Fibroblast of lung (primary cell): ENCODE measurements around the gene EFNA1. TPM values are rescaled to one million over a fixed set of nuclear protein-coding genes. Genes with fewer than 3 reads are reported as not detected.

ENCODE experiments used
- DNase-seq, 2 donors: peaks; one replicate each; pipeline versions ENCODE4 v3.0.0 to v3.0.0-alpha.2; 2010; ENCODE audit warnings: low read depth in 2 of 2
- H2AFZ ChIP-seq: 2 replicates; pipeline ENCODE4 v1.5.1; 2012; ENCODE audit warnings: low read length, control low read depth, inconsistent platforms
- H3K27ac ChIP-seq: 2 replicates; pipeline ENCODE4 v1.5.1; 2011; ENCODE audit warnings: low read length, control low read depth; ENCODE audit not compliant: insufficient read depth
- H3K27me3 ChIP-seq: 2 replicates; pipeline ENCODE4 v1.5.1; 2011; ENCODE audit warnings: mild to moderate bottlenecking, low read length; ENCODE audit not compliant: control insufficient read depth, insufficient read depth
- H3K36me3 ChIP-seq: 2 replicates; pipeline ENCODE4 v1.5.1; 2011; ENCODE audit warnings: low read length; ENCODE audit not compliant: control insufficient read depth, insufficient read depth
- H3K4me1 ChIP-seq: 2 replicates; pipeline ENCODE4 v1.5.1; 2011; ENCODE audit warnings: low read length; ENCODE audit not compliant: control insufficient read depth, insufficient read depth; ENCODE audit errors: extremely low read depth
- H3K4me2 ChIP-seq: 2 replicates; pipeline ENCODE4 v1.5.1; 2011; ENCODE audit warnings: low read length, control low read depth; ENCODE audit not compliant: insufficient read depth; ENCODE audit errors: extremely low read depth
- H3K4me3 ChIP-seq, 4 experiments: fragments of 200-600 bp in 1 of 4; sonication (generic) in 1 of 4; replicated peaks in 1 of 4; 2 replicates each; pipeline ENCODE4 v1.5.1; 2011 to 2016; ENCODE audit warnings: low read length in 4 of 4, low read depth in 3 of 4, mild to moderate bottlenecking in 3 of 4, control low read depth in 2 of 4, inconsistent platforms in 1 of 4, mixed read lengths in 1 of 4; ENCODE audit not compliant: insufficient read depth in 1 of 4; ENCODE audit errors: control extremely low read depth in 1 of 4
- H3K79me2 ChIP-seq: 2 replicates; pipeline ENCODE4 v1.5.1; 2012; ENCODE audit warnings: mild to moderate bottlenecking, low read length, inconsistent platforms; ENCODE audit not compliant: control insufficient read depth, insufficient read depth
- H3K9ac ChIP-seq: 2 replicates; pipeline ENCODE4 v1.5.1; 2011; ENCODE audit warnings: mild to moderate bottlenecking, low read length, control low read depth; ENCODE audit not compliant: insufficient read depth
- H3K9me3 ChIP-seq: 2 replicates; pipeline ENCODE4 v1.5.1; 2012; ENCODE audit warnings: low read depth, low read length; ENCODE audit not compliant: control insufficient read depth, insufficient read depth
- H4K20me1 ChIP-seq: 2 replicates; pipeline ENCODE4 v1.5.1; 2011; ENCODE audit warnings: low read length; ENCODE audit not compliant: control insufficient read depth, insufficient read depth; ENCODE audit errors: extremely low read depth
- CTCF ChIP-seq, 2 donors: IDR thresholded peaks in 1 of 2; conservative IDR thresholded peaks in 1 of 2; 1 replicate in 1 of 2; 2 replicates in 1 of 2; pipeline ENCODE4 v1.5.1; 2011 to 2012; ENCODE audit warnings: low read length in 2 of 2, control low read depth in 1 of 2, inconsistent platforms in 1 of 2, low read depth in 1 of 2, mild to moderate bottlenecking in 1 of 2
- EZH2 ChIP-seq: IDR thresholded peaks from 2 replicates; pipeline ENCODE4 v1.5.1; 2012; ENCODE audit warnings: low read length, control low read depth, mild to moderate bottlenecking; ENCODE audit errors: missing control alignments
- polyA plus RNA-seq, 2 donors: library from polyadenylated mRNA; depleted of rRNA in 1 of 2; stranded (reverse) in 1 of 2; unstranded in 1 of 2; fragments of >200 nt; gene quantifications; 2 replicates each; pipeline ENCODE4 v1.2.1, GENCODE V29; 2011 to 2012; ENCODE audit warnings: missing spikeins in 1 of 2
- total RNA-seq: library from RNA; depleted of rRNA; stranded (reverse); fragments of >200 nt; gene quantifications from 2 replicates; pipeline ENCODE4 v1.2.1, GENCODE V29; 2014

EFNA1 gene
- total and polyA plus RNA-seq, 2 donors (not counting 1 experiment from before 2014, with no cell fraction given), result 0.07 TPM; not detected in 1

- Histone ChIP-seq H3K27me3 (peaks cover 3% of the 10 kb centered on the region), H3K4me1 (peaks cover 8% of the 10 kb centered on the region), H3K4me2 (no peak overlapping the region), H4K20me1 (no peaks in the 10 kb centered on the region), H3K27ac (no peak overlapping the region), H3K79me2 (peaks cover 11% of the 10 kb centered on the region), H3K9me3 (no peaks in the 10 kb centered on the region), H3K9ac (no peak overlapping the region), H2AFZ (no peak overlapping the region), H3K36me3 (peaks cover 2% of the 10 kb centered on the region), H3K4me3 (no peak overlapping the region)
- no peak for TF ChIP-seq CTCF (conservative IDR thresholded peaks at IDR 0.05 in 1 of 2, IDR thresholded peaks at IDR 0.05 in 1 of 2; ENCODE audit: low read depth in 1 of 2, low read length in 2 of 2)
- TF ChIP-seq EZH2, result no peak
- no peak for DNase-seq
Observed at GRCh38 chr1:155168456-155169210, 41.0 kb downstream of the EFNA1 start.

- Histone ChIP-seq H3K27ac (no peak overlapping the region), H3K27me3 (peaks cover 3% of the 10 kb centered on the region), H3K4me2 (no peak overlapping the region), H3K9me3 (no peaks in the 10 kb centered on the region), H4K20me1 (no peaks in the 10 kb centered on the region), H3K9ac (no peak overlapping the region), H3K4me1 (peaks cover 8% of the 10 kb centered on the region), H3K36me3 (peaks cover 2% of the 10 kb centered on the region), H2AFZ (no peak overlapping the region), H3K79me2 (peaks cover 11% of the 10 kb centered on the region), H3K4me3 (no peak overlapping the region)
- TF ChIP-seq EZH2, result no peak
- no peak for TF ChIP-seq CTCF (conservative IDR thresholded peaks at IDR 0.05 in 1 of 2, IDR thresholded peaks at IDR 0.05 in 1 of 2; ENCODE audit: low read depth in 1 of 2, low read length in 2 of 2)
- no peak for DNase-seq
Observed at GRCh38 chr1:155169541-155169940, 41.9 kb downstream of the EFNA1 start.

DNA sequence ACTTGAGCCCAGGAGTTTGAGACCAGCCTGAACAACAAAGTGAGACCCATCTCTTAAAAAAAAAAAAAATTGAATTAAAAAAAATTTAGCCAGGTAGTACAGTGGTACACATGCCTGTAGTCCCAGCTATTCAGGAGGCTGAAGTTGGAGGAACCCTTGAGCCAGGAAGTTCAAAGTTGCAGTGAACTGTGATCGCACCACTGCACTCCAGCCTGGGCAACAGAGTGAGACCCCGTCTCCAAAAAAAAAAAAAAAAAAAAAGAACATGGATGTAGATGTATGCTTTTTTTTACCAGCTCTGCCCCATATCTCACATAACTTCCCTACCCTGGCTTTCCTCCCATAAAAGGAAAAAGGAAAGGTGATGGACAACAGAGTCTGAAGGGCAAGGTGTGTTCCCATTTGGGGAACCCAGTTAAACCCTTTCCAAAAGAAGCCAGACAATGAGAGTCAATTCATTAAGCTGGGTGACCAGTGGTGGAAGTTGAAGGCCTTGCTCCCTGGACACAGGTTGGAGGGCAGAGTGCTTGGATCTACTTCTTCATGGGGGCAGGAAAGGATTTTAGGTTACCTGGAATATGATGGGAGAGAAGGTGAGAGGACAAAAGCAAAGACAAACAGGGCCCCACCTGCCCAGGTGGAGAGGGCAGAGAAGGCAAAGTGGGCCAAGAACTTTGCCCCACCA lies 42.6 kb downstream of the EFNA1 start:
- H3K27ac ChIP-seq, result no peak overlapping the region
- no peak overlapping the region for H2AFZ ChIP-seq
- peaks cover 3% of the 10 kb centered on the region for H3K27me3 ChIP-seq
- H3K36me3 ChIP-seq, result peaks cover 2% of the 10 kb centered on the region
- peaks cover 12% of the 10 kb centered on the region for H3K4me1 ChIP-seq
- no peak overlapping the region for H3K4me2 ChIP-seq
- H4K20me1 ChIP-seq, result no peaks in the 10 kb centered on the region
- no peak overlapping the region for H3K9ac ChIP-seq
- no peak overlapping the region for H3K4me3 ChIP-seq
- H3K9me3 ChIP-seq, result no peaks in the 10 kb centered on the region
- TF ChIP-seq CTCF (conservative IDR thresholded peaks at IDR 0.05 in 1 of 2, IDR thresholded peaks at IDR 0.05 in 1 of 2; ENCODE audit: low read depth in 1 of 2, low read length in 2 of 2) (no peak), EZH2 (no peak)
- no peak for DNase-seq
- H3K79me2 ChIP-seq, result peaks cover 11% of the 10 kb centered on the region
